OCI-LY3 (cell line): ENCODE results near the gene CHD5.
A peak's percentile ranks its signal among the peaks of the same experiment; 100 is the strongest.

ENCODE experiments used
- H2AFZ ChIP-seq: fragments of 200-600, 300-600 bp; shearing (Covaris generic); 2 replicates; pipeline ENCODE4 v1.6.0; 2014; ENCODE audit warnings: antibody characterized with exemption, low read depth, low read length
- H3K27ac ChIP-seq: fragments of 200-600, 300-600 bp; sonication (generic); 2 replicates; pipeline ENCODE4 v1.5.1; 2014; ENCODE audit warnings: mild to moderate bottlenecking, low read length, moderate library complexity, mixed read lengths
- H3K27me3 ChIP-seq: fragments of 200-600, 300-600 bp; sonication (generic); 2 replicates; pipeline ENCODE4 v1.6.1; 2014; ENCODE audit warnings: low read depth, low read length, mixed read lengths
- H3K36me3 ChIP-seq: fragments of 200-600, 300-600 bp; sonication (generic); replicated peaks from 2 replicates; pipeline ENCODE3; 2014; ENCODE audit warnings: low read depth, low read length, mixed read lengths
- H3K4me1 ChIP-seq: fragments of 300-600, 200-600 bp; sonication (generic); 2 replicates; pipeline ENCODE4 v1.6.1; 2014; ENCODE audit warnings: low read length, mixed read lengths
- H3K4me2 ChIP-seq: fragments of 200-600, 300-600 bp; sonication (generic); 2 replicates; pipeline ENCODE4 v1.6.1; 2014; ENCODE audit warnings: low read length, mixed read lengths
- H3K4me3 ChIP-seq: fragments of 300-600, 200-600 bp; sonication (generic); 2 replicates; pipeline ENCODE4 v1.5.1; 2014; ENCODE audit warnings: antibody characterized with exemption, mild to moderate bottlenecking, low read length, moderate library complexity
- H3K79me2 ChIP-seq: fragments of 300-600, 200-600 bp; shearing (Covaris generic); 2 replicates; pipeline ENCODE4 v1.6.1; 2014; ENCODE audit warnings: mild to moderate bottlenecking, low read length, mixed read lengths
- H3K9ac ChIP-seq: fragments of 300-600, 200-600 bp; shearing (Covaris generic); 2 replicates; pipeline ENCODE4 v1.6.0; 2014; ENCODE audit warnings: mild to moderate bottlenecking, low read length, moderate library complexity
- H3K9me3 ChIP-seq: fragments of 200-600, 300-600 bp; shearing (Covaris generic); 2 replicates; pipeline ENCODE4 v1.6.1; 2014; ENCODE audit warnings: low read length, mixed read lengths; ENCODE audit not compliant: insufficient read depth
- H4K20me1 ChIP-seq: fragments of 200-600, 300-600 bp; sonication (generic); 2 replicates; pipeline ENCODE4 v1.6.1; 2016; ENCODE audit warnings: low read length, mixed read lengths; ENCODE audit not compliant: insufficient read depth
- CTCF ChIP-seq: fragments of 200-600, 300-600 bp; sonication (generic); IDR thresholded peaks from 2 replicates; pipeline ENCODE4 v1.5.1; 2014; ENCODE audit warnings: antibody characterized with exemption, low read length, low read depth
- EZH2phosphoT487 ChIP-seq: fragments of 200-600 bp; shearing (Covaris generic); IDR thresholded peaks from 2 replicates; pipeline ENCODE4 v1.6.1; 2018; ENCODE audit warnings: antibody characterized with exemption, mixed run types, low read depth

CHD5 gene

GRCh38 chr1:6171548-6172124 is 8.5 kb downstream of the CHD5 start:
- Histone ChIP-seq H3K4me3 (peak overlapping the region; percentile 62; the same call in 1 of the 2 replicates), H3K36me3 (no peaks in the 10 kb centered on the region), H3K4me2 (peak overlapping the region; percentile 68), H3K4me1 (peaks cover 13% of the 10 kb centered on the region), H3K27ac (no peak overlapping the region), H3K9me3 (no peaks in the 10 kb centered on the region), H2AFZ (no peak overlapping the region), H3K27me3 (no peaks in the 10 kb centered on the region), H4K20me1 (no peaks in the 10 kb centered on the region), H3K9ac (peak overlapping the region; percentile 41; the same call in 1 of the 2 replicates), H3K79me2 (no peaks in the 10 kb centered on the region)
- TF ChIP-seq EZH2phosphoT487: no peak
- TF ChIP-seq CTCF: peak; percentile 52

GRCh38 chr1:6170742-6171201 is 9.3 kb downstream of the CHD5 start:
- peak overlapping the region; percentile 62 for H3K4me3 ChIP-seq

GRCh38 chr1:6170116-6170741 is 9.9 kb downstream of the CHD5 start:
- Histone ChIP-seq H3K4me2 (peak overlapping the region; percentile 68), H3K9ac (peak overlapping the region; percentile 41; the same call in 1 of the 2 replicates), H3K36me3 (no peaks in the 10 kb centered on the region), H3K79me2 (no peaks in the 10 kb centered on the region), H4K20me1 (no peaks in the 10 kb centered on the region), H3K27ac (no peak overlapping the region), H3K27me3 (no peaks in the 10 kb centered on the region), H3K4me3 (peak overlapping the region; percentile 62), H3K4me1 (peaks cover 13% of the 10 kb centered on the region), H3K9me3 (no peaks in the 10 kb centered on the region), H2AFZ (no peak overlapping the region; the same call in 1 of the 2 replicates)
- TF ChIP-seq EZH2phosphoT487 (no peak), CTCF (no peak)

More at GRCh38 chr1:6170742-6171201, 9.3 kb downstream of the CHD5 start:
- Histone ChIP-seq H2AFZ (no peak overlapping the region; the same call in 1 of the 2 replicates), H3K36me3 (no peaks in the 10 kb centered on the region), H3K27ac (no peak overlapping the region), H4K20me1 (no peaks in the 10 kb centered on the region), H3K9me3 (no peaks in the 10 kb centered on the region), H3K9ac (peak overlapping the region; percentile 41), H3K27me3 (no peaks in the 10 kb centered on the region), H3K4me2 (peak overlapping the region; percentile 68), H3K79me2 (no peaks in the 10 kb centered on the region), H3K4me1 (peaks cover 13% of the 10 kb centered on the region)
- TF ChIP-seq EZH2phosphoT487: no peak
- no peak for TF ChIP-seq CTCF

- Histone ChIP-seq H3K36me3 (no peaks in the 10 kb centered on the region), H3K9me3 (no peaks in the 10 kb centered on the region), H4K20me1 (no peaks in the 10 kb centered on the region), H3K79me2 (no peaks in the 10 kb centered on the region), H3K4me3 (no peak overlapping the region), H3K27me3 (no peaks in the 10 kb centered on the region), H2AFZ (no peak overlapping the region), H3K27ac (no peak overlapping the region), H3K4me2 (no peak overlapping the region), H3K9ac (no peak overlapping the region), H3K4me1 (peaks cover 13% of the 10 kb centered on the region)
- no peak for TF ChIP-seq EZH2phosphoT487
- no peak for TF ChIP-seq CTCF
These were observed 11.1 kb downstream of the CHD5 start for GRCh38 chr1:6168947-6169586.
